ENCODE data around the gene C1orf21.

The C1orf21 gene

GRCh38 chr1:184677344-184677743, 290.5 kb downstream of the C1orf21 start:
- H3K36me3 ChIP-seq (ENCODE audit: insufficient read depth, low read length) = no peaks in the 10 kb centered on the region
- no peaks in the 10 kb centered on the region for H3K4me1 ChIP-seq (ENCODE audit: insufficient read depth, low read length, severe bottlenecking)
- no peak overlapping the region for H3K9ac ChIP-seq (ENCODE audit: low read length)
- no peaks in the 10 kb centered on the region for H3K79me2 ChIP-seq (ENCODE audit: insufficient read depth, low read length)
- no peak overlapping the region for H3K4me2 ChIP-seq (ENCODE audit: low read length)
- no peaks in the 10 kb centered on the region for H3K9me2 ChIP-seq (ENCODE audit: low read depth, low read length)
- H3F3A ChIP-seq (ENCODE audit: insufficient read depth, low read length) = no peaks in the 10 kb centered on the region
- no peaks in the 10 kb centered on the region for H3K9me3 ChIP-seq (ENCODE audit: low read length)
- peaks cover 5% of the 10 kb centered on the region; the same call in 1 of the 2 replicates for H3K27me3 ChIP-seq (ENCODE audit: insufficient read depth, low read length)
- no peak overlapping the region for H2AFZ ChIP-seq (ENCODE audit: low read length)
- no peak overlapping the region for H3K27ac ChIP-seq (ENCODE audit: low read depth, low read length, poor library complexity, severe bottlenecking)
- H4K20me1 ChIP-seq (ENCODE audit: insufficient read depth, low read length) = no peaks in the 10 kb centered on the region
- no peak overlapping the region for H3K4me3 ChIP-seq (ENCODE audit: low read depth, low read length, poor library complexity, severe bottlenecking)
- no peak for TF ChIP-seq EZH2 (IDR thresholded peaks at IDR 0.05; ENCODE audit: borderline replicate concordance, low read length)
- no peak for TF ChIP-seq CTCF (IDR thresholded peaks at IDR 0.05; ENCODE audit: low read length)
